CD14-positive monocyte (primary cell): Measurements from ENCODE around the gene AADACL3. TPM values are rescaled to one million over a fixed set of nuclear protein-coding genes. Genes with fewer than 3 reads are reported as not detected.

Experiments used
- DNase-seq, 3 donors: peaks; one replicate each; pipeline ENCODE4 v3.0.0-alpha.2; 2011 to 2022
- H2AFZ ChIP-seq: 2 replicates; pipeline ENCODE4 v1.6.0; 2012; ENCODE audit warnings: mild to moderate bottlenecking, low read depth, low read length, inconsistent platforms; ENCODE audit not compliant: insufficient read depth, poor library complexity, severe bottlenecking
- H3K27ac ChIP-seq, 2 donors: 1 replicate in 1 of 2; 2 replicates in 1 of 2; pipeline ENCODE4 v1.5.1; 2012 to 2013; ENCODE audit warnings: low read length in 2 of 2, control low read depth in 1 of 2, inconsistent platforms in 1 of 2, low read depth in 1 of 2, mild to moderate bottlenecking in 1 of 2
- H3K27me3 ChIP-seq, 2 donors: one replicate each; pipeline versions ENCODE4 v1.6.0 to v1.6.1; 2011 to 2013; ENCODE audit warnings: low read length in 2 of 2; ENCODE audit not compliant: control insufficient read depth in 2 of 2, insufficient read depth in 2 of 2
- H3K36me3 ChIP-seq, 2 donors: replicated peaks in 1 of 2; 1 replicate in 1 of 2; 2 replicates in 1 of 2; pipeline versions ENCODE4 v1.5.1 to v1.6.1; 2012 to 2013; ENCODE audit warnings: low read length in 2 of 2, control low read depth in 1 of 2, inconsistent platforms in 1 of 2, mild to moderate bottlenecking in 1 of 2; ENCODE audit not compliant: insufficient read depth in 2 of 2, control insufficient read depth in 1 of 2
- H3K4me1 ChIP-seq, 2 donors: 1 replicate in 1 of 2; 2 replicates in 1 of 2; pipeline versions ENCODE4 v1.5.1 to v1.6.1; 2012 to 2013; ENCODE audit warnings: low read length in 2 of 2, control low read depth in 1 of 2, inconsistent platforms in 1 of 2, mild to moderate bottlenecking in 1 of 2, moderate library complexity in 1 of 2; ENCODE audit not compliant: insufficient read depth in 2 of 2, control insufficient read depth in 1 of 2
- H3K4me2 ChIP-seq: replicated peaks from 2 replicates; pipeline ENCODE3; 2012; ENCODE audit warnings: low read length, moderate library complexity, mild to moderate bottlenecking; ENCODE audit not compliant: poor library complexity, severe bottlenecking; ENCODE audit errors: extremely low read depth
- H3K4me3 ChIP-seq, 3 experiments: fragments of 200-600 bp in 1 of 3; sonication (generic) in 1 of 3; replicated peaks in 1 of 3; 1 replicate in 2 of 3; 2 replicates in 1 of 3; pipeline ENCODE4 v1.5.1; 2011 to 2013; ENCODE audit warnings: low read length in 3 of 3, mild to moderate bottlenecking in 3 of 3, control low read depth in 2 of 3, low read depth in 2 of 3, inconsistent platforms in 1 of 3, moderate library complexity in 1 of 3
- H3K79me2 ChIP-seq: 2 replicates; pipeline ENCODE4 v1.6.0; 2012; ENCODE audit warnings: mild to moderate bottlenecking, control low read depth, inconsistent platforms, low read length, moderate library complexity; ENCODE audit not compliant: insufficient read depth
- H3K9ac ChIP-seq: 2 replicates; pipeline ENCODE4 v1.6.0; 2017; ENCODE audit warnings: low read length, mild to moderate bottlenecking; ENCODE audit not compliant: insufficient read depth, poor library complexity, severe bottlenecking
- H3K9me3 ChIP-seq, 2 donors: replicated peaks in 1 of 2; 1 replicate in 1 of 2; 2 replicates in 1 of 2; pipeline versions ENCODE4 v1.5.1 to v1.6.1; 2012 to 2013; ENCODE audit warnings: low read length in 2 of 2, control low read depth in 1 of 2; ENCODE audit not compliant: control insufficient read depth in 1 of 2, insufficient read depth in 1 of 2
- H4K20me1 ChIP-seq: 2 replicates; pipeline ENCODE4 v1.6.0; 2012; ENCODE audit warnings: mild to moderate bottlenecking, low read length, control low read depth, moderate library complexity; ENCODE audit not compliant: insufficient read depth
- H3K27ac Mint-ChIP-seq, 7 donors: one replicate each; pipeline ENCODE4 v1.8.0; 2020; ENCODE audit warnings: mild to moderate bottlenecking in 7 of 7, mixed read lengths in 7 of 7, moderate library complexity in 6 of 7, inconsistent platforms in 2 of 7
- H3K27me3 Mint-ChIP-seq, 3 donors: one replicate each; pipeline ENCODE4 v1.8.0; 2021 to 2022; ENCODE audit warnings: low read depth in 3 of 3, mild to moderate bottlenecking in 3 of 3, mixed read lengths in 3 of 3, moderate library complexity in 3 of 3, inconsistent platforms in 1 of 3
- H3K36me3 Mint-ChIP-seq, 2 donors: one replicate each; pipeline ENCODE4 v1.8.0; 2020; ENCODE audit warnings: mixed read lengths in 2 of 2, inconsistent platforms in 1 of 2, mild to moderate bottlenecking in 1 of 2
- H3K4me1 Mint-ChIP-seq: one replicate; pipeline ENCODE4 v1.8.0; 2020; ENCODE audit warnings: mild to moderate bottlenecking, mixed read lengths
- H3K4me3 Mint-ChIP-seq, 2 donors: one replicate each; pipeline ENCODE4 v1.8.0; 2020; ENCODE audit warnings: mild to moderate bottlenecking in 2 of 2, mixed read lengths in 2 of 2, moderate library complexity in 1 of 2
- H3K9me3 Mint-ChIP-seq, 7 donors: one replicate each; pipeline ENCODE4 v1.8.0; 2020 to 2022; ENCODE audit warnings: mixed read lengths in 7 of 7, mild to moderate bottlenecking in 6 of 7, moderate library complexity in 6 of 7, inconsistent platforms in 2 of 7
- CTCF ChIP-seq: fragments of 200-600 bp; IDR thresholded peaks from one replicate; pipeline ENCODE4 v1.8.0; 2022; ENCODE audit warnings: antibody characterized with exemption, mild to moderate bottlenecking
- WGBS: methylation state at CpG from one replicate; pipeline ENCODE4 v1.1.5; 2013; ENCODE audit warnings: missing lambda C conversion rate; ENCODE audit not compliant: insufficient coverage; 5-methylcytosine and 5-hydroxymethylcytosine counted together
- intact Hi-C, 2 donors: fragments of 100-400 bp; cut with micrococcal nuclease; formaldehyde crosslinking; loops; one replicate each; pipeline versions ENCODE4 v1.15.0 to v1.15.1; 2023
- polyA plus RNA-seq, 3 donors: library from polyadenylated mRNA; depleted of rRNA in 1 of 3; unstranded in 2 of 3; stranded (reverse) in 1 of 3; fragments of 300-500 nt in 2 of 3; fragments of >200 nt in 1 of 3; fragmentation: Illumina TruSeq in 2 of 3; gene quantifications; 1 replicate in 2 of 3; 2 replicates in 1 of 3; pipeline ENCODE4 v1.2.3, GENCODE V29; 2012 to 2021

Gene AADACL3
- polyA plus RNA-seq, 3 donors, result not detected

DNA sequence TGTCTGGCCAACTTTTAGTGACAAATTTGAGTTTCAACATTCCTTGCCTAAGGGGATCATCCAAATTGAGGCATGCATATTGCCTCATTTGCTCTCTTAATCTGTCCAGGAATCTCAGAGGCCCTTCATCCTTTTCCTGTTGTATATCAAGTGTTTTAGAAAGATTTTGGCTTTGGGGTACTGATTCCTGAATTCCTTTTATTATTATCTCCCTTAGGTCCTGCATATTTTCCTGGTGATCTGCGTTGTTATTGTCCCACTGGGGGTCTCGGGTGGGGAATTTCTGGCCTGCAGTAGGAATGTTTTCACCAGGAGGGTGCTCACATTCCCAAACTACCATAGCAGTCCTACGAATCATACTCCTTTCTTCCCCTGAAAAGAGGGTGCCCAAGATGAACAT, 4.4 kb upstream of the AADACL3 start:
- peaks cover 7% of the 10 kb centered on the region for H3K4me1 Mint-ChIP-seq
- no peak overlapping the region for H3K4me3 Mint-ChIP-seq
- Histone ChIP-seq H3K9ac (no peak overlapping the region), H3K27me3 (no peaks in the 10 kb centered on the region), H3K4me1 (no peaks in the 10 kb centered on the region), H3K4me3 (no peak overlapping the region), H3K36me3 (no peaks in the 10 kb centered on the region), H3K4me2 (no peak overlapping the region), H3K9me3 (no peaks in the 10 kb centered on the region), H2AFZ (no peak overlapping the region), H3K27ac (no peak overlapping the region), H3K79me2 (no peaks in the 10 kb centered on the region), H4K20me1 (no peaks in the 10 kb centered on the region)
- TF ChIP-seq CTCF, result no peak
- no peaks in the 10 kb centered on the region for H3K36me3 Mint-ChIP-seq
- WGBS, result 83% methylated on average over 1 of the region's 3 CpGs
- peaks cover 0 to 3% (median 0%) of the 10 kb centered on the region in 7 donors for H3K9me3 Mint-ChIP-seq
- H3K27me3 Mint-ChIP-seq, result peaks cover 9 to 13% (median 11%) of the 10 kb centered on the region in 3 donors
- DNase-seq, result no peak
- intact Hi-C loops, result no loop called here
- H3K27ac Mint-ChIP-seq, result no peak overlapping the region

GRCh38 chr1:12712076-12712475, 3.8 kb upstream of the AADACL3 start:
- H3K9me3 Mint-ChIP-seq, result peaks cover 0 to 3% (median 0%) of the 10 kb centered on the region in 7 donors
- no peaks in the 10 kb centered on the region for H3K4me1 ChIP-seq
- TF ChIP-seq CTCF, result no peak
- WGBS, result 80% methylated on average over 1 of the region's 1 CpG
- no peaks in the 10 kb centered on the region for H3K79me2 ChIP-seq
- no peak overlapping the region for H3K27ac ChIP-seq
- no peaks in the 10 kb centered on the region for H3K27me3 ChIP-seq
- H3K4me2 ChIP-seq, result no peak overlapping the region
- no peaks in the 10 kb centered on the region for H3K36me3 ChIP-seq
- no peak overlapping the region for H3K4me3 ChIP-seq
- DNase-seq, result no peak
- H3K4me1 Mint-ChIP-seq, result peaks cover 7% of the 10 kb centered on the region
- no peak overlapping the region for H3K4me3 Mint-ChIP-seq
- peaks cover 9 to 11% (median 10%) of the 10 kb centered on the region in 3 donors for H3K27me3 Mint-ChIP-seq
- no peak overlapping the region for H2AFZ ChIP-seq
- intact Hi-C loops, result no loop called here
- no peak overlapping the region for H3K27ac Mint-ChIP-seq
- H4K20me1 ChIP-seq, result no peaks in the 10 kb centered on the region
- no peaks in the 10 kb centered on the region for H3K9me3 ChIP-seq
- no peak overlapping the region for H3K9ac ChIP-seq
- no peaks in the 10 kb centered on the region for H3K36me3 Mint-ChIP-seq
